ENCODE data around the gene PPP4R1. TPM values are rescaled to one million over a fixed set of nuclear protein-coding genes. Genes with fewer than 3 reads are reported as not detected.

Gene PPP4R1
- total RNA-seq, 1 experiment from 2014 or later, result 66.7 TPM

DNA sequence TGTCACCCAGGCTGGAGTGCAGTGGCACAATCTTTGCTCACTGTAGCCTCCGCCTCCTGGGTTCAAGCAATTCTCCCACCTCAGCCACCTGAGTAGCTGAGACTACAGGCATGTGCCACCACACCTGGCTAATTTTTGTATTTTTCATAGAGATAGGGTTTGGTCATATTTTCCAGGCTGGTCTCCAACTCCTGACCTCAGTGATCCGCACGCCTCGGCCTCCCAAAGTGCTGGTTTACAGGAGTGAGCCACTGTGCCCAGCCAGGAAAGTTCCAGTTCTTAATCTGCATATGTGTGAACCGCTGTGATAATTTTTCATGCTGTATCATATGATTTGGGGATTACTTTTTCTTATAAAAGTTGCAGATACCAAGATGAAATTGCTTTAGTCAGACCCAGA is 14.6 kb upstream of the PPP4R1 start:
- H3K4me1 ChIP-seq (ENCODE audit: control insufficient read depth in 1 of 2, insufficient read depth in 2 of 2, low read length in 2 of 2), result peaks cover 14 to 27% of the 10 kb centered on the region in 2 experiments
- POLR2A ChIA-PET, result no interaction called here
- BruUV-seq (replicated peaks), result no TSS peak
- ATAC-seq (no peak), DNase-seq (ENCODE audit: low read depth, low spot score) (no peak)
- H4K20me1 ChIP-seq (ENCODE audit: insufficient read depth), result no peaks in the 10 kb centered on the region
- H3K27me3 ChIP-seq (ENCODE audit: insufficient read depth, low read length), result no peaks in the 10 kb centered on the region
- CTCF ChIA-PET, result no interaction called here
- H3K4me3 ChIP-seq (replicated peaks in 1 of 2; ENCODE audit: low read depth in 1 of 2, low read length in 2 of 2), result no peak overlapping the region
- H3K27ac ChIP-seq (ENCODE audit: low read depth, low read length), result no peak overlapping the region
- H3K4me2 ChIP-seq (ENCODE audit: low read length), result no peak overlapping the region
- no peaks in the 10 kb centered on the region for H3K9me2 ChIP-seq (ENCODE audit: insufficient read depth)
- H3K9me3 ChIP-seq (ENCODE audit: control insufficient read depth in 1 of 2, insufficient read depth in 1 of 2, low read depth in 1 of 2, low read length in 2 of 2), result no peaks in the 10 kb centered on the region
- H2AFZ ChIP-seq (ENCODE audit: low read depth, low read length, poor library complexity, severe bottlenecking), result no peak overlapping the region
- H3K36me3 ChIP-seq (ENCODE audit: control insufficient read depth in 1 of 2, insufficient read depth in 2 of 2, low read length in 2 of 2), result no peaks in the 10 kb centered on the region
- no peak overlapping the region for H3K9ac ChIP-seq (ENCODE audit: low read length)
- intact Hi-C loops (cut with micrococcal nuclease), result no loop called here
- RAD21 ChIA-PET (ENCODE audit: low non-redundant PET in 1 of 2, low total read pairs in 2 of 2, uncharacterized antibody in 2 of 2, unreplicated experiment in 2 of 2), result no interaction called here
- no peaks in the 10 kb centered on the region for H3K79me2 ChIP-seq (ENCODE audit: insufficient read depth, low read length)
- TF ChIP-seq SRF (IDR thresholded peaks at IDR 0.05; ENCODE audit: low read depth) (no peak), SIN3A (IDR thresholded peaks at IDR 0.05; ENCODE audit: low read depth) (no peak), EGR1 (IDR thresholded peaks at IDR 0.05; ENCODE audit: low read depth) (no peak), ZFX (IDR thresholded peaks at IDR 0.05) (no peak), EZH2phosphoT487 (IDR thresholded peaks at IDR 0.05; ENCODE audit: borderline replicate concordance) (no peak), POLR2A (IDR thresholded peaks at IDR 0.05; ENCODE audit: borderline replicate concordance, extremely low read depth, insufficient read depth, insufficient read length) (no peak), JUND (IDR thresholded peaks at IDR 0.05) (no peak), CBX3 (IDR thresholded peaks at IDR 0.05; ENCODE audit: low read depth) (no peak), CEBPB (IDR thresholded peaks at IDR 0.05; ENCODE audit: low read depth) (no peak), EZH2 (IDR thresholded peaks at IDR 0.05) (no peak), ZNF274 (IDR thresholded peaks at IDR 0.05; ENCODE audit: low read depth, low read length) (no peak), FOSL1 (IDR thresholded peaks at IDR 0.05; ENCODE audit: low read depth) (no peak), ELF1 (IDR thresholded peaks at IDR 0.05; ENCODE audit: borderline replicate concordance, low read depth) (no peak), YY1 (IDR thresholded peaks at IDR 0.05; ENCODE audit: extremely low read depth, insufficient replicate concordance, low read depth, low read length) (no peak)
- TF ChIP-seq, protein P1, sequence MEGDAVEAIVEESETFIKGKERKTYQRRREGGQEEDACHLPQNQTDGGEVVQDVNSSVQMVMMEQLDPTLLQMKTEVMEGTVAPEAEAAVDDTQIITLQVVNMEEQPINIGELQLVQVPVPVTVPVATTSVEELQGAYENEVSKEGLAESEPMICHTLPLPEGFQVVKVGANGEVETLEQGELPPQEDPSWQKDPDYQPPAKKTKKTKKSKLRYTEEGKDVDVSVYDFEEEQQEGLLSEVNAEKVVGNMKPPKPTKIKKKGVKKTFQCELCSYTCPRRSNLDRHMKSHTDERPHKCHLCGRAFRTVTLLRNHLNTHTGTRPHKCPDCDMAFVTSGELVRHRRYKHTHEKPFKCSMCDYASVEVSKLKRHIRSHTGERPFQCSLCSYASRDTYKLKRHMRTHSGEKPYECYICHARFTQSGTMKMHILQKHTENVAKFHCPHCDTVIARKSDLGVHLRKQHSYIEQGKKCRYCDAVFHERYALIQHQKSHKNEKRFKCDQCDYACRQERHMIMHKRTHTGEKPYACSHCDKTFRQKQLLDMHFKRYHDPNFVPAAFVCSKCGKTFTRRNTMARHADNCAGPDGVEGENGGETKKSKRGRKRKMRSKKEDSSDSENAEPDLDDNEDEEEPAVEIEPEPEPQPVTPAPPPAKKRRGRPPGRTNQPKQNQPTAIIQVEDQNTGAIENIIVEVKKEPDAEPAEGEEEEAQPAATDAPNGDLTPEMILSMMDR (IDR thresholded peaks at IDR 0.05 in 2 of 3, conservative IDR thresholded peaks at IDR 0.05 in 1 of 3; ENCODE audit: borderline replicate concordance in 1 of 3, insufficient read depth in 1 of 3, low read depth in 2 of 3, low read length in 2 of 3), result no peak
- TF ChIP-seq, protein P2, sequence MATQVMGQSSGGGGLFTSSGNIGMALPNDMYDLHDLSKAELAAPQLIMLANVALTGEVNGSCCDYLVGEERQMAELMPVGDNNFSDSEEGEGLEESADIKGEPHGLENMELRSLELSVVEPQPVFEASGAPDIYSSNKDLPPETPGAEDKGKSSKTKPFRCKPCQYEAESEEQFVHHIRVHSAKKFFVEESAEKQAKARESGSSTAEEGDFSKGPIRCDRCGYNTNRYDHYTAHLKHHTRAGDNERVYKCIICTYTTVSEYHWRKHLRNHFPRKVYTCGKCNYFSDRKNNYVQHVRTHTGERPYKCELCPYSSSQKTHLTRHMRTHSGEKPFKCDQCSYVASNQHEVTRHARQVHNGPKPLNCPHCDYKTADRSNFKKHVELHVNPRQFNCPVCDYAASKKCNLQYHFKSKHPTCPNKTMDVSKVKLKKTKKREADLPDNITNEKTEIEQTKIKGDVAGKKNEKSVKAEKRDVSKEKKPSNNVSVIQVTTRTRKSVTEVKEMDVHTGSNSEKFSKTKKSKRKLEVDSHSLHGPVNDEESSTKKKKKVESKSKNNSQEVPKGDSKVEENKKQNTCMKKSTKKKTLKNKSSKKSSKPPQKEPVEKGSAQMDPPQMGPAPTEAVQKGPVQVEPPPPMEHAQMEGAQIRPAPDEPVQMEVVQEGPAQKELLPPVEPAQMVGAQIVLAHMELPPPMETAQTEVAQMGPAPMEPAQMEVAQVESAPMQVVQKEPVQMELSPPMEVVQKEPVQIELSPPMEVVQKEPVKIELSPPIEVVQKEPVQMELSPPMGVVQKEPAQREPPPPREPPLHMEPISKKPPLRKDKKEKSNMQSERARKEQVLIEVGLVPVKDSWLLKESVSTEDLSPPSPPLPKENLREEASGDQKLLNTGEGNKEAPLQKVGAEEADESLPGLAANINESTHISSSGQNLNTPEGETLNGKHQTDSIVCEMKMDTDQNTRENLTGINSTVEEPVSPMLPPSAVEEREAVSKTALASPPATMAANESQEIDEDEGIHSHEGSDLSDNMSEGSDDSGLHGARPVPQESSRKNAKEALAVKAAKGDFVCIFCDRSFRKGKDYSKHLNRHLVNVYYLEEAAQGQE (IDR thresholded peaks at IDR 0.05; ENCODE audit: low read depth), result no peak
- TF ChIP-seq, protein P3, sequence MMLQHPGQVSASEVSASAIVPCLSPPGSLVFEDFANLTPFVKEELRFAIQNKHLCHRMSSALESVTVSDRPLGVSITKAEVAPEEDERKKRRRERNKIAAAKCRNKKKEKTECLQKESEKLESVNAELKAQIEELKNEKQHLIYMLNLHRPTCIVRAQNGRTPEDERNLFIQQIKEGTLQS (IDR thresholded peaks at IDR 0.05), result no peak

Data from HCT116 (cell line).